Fibroblast of lung (primary cell): ENCODE data around the gene ZNF710.

ENCODE experiments used
- EZH2 ChIP-seq: IDR thresholded peaks from 2 replicates; pipeline ENCODE4 v1.5.1; 2012; ENCODE audit warnings: low read length, control low read depth, mild to moderate bottlenecking; ENCODE audit errors: missing control alignments
- TF ChIP-seq, protein P1 (sequence below), 2 donors: IDR thresholded peaks in 1 of 2; conservative IDR thresholded peaks in 1 of 2; 1 replicate in 1 of 2; 2 replicates in 1 of 2; pipeline ENCODE4 v1.5.1; 2011 to 2012; ENCODE audit warnings: low read length in 2 of 2, control low read depth in 1 of 2, inconsistent platforms in 1 of 2, low read depth in 1 of 2, mild to moderate bottlenecking in 1 of 2

DNA sequence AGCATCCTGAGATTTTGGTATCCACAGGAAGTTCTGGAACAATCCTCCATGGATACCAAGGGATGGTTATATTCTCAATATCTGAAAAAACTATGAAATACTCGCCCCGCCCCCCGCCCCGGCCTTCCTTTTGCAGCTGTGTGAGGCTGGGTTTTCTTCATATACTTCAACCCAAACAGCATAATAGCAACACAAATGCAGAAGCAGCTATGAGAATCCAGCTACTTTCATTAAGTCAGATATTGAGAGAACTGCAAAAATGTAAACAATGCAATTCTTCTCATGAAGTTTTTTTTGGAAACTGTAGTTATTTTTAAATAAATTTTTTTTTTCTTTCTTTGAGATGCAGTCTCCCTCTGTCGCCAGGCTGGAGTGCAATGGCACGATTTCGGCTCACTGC is 112.0 kb downstream of the ZNF710 start:
- TF ChIP-seq, protein P1, sequence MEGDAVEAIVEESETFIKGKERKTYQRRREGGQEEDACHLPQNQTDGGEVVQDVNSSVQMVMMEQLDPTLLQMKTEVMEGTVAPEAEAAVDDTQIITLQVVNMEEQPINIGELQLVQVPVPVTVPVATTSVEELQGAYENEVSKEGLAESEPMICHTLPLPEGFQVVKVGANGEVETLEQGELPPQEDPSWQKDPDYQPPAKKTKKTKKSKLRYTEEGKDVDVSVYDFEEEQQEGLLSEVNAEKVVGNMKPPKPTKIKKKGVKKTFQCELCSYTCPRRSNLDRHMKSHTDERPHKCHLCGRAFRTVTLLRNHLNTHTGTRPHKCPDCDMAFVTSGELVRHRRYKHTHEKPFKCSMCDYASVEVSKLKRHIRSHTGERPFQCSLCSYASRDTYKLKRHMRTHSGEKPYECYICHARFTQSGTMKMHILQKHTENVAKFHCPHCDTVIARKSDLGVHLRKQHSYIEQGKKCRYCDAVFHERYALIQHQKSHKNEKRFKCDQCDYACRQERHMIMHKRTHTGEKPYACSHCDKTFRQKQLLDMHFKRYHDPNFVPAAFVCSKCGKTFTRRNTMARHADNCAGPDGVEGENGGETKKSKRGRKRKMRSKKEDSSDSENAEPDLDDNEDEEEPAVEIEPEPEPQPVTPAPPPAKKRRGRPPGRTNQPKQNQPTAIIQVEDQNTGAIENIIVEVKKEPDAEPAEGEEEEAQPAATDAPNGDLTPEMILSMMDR (conservative IDR thresholded peaks at IDR 0.05 in 1 of 2, IDR thresholded peaks at IDR 0.05 in 1 of 2; ENCODE audit: low read depth in 1 of 2, low read length in 2 of 2): no peak
- no peak for TF ChIP-seq EZH2
